GM21717 (cell line): ENCODE measurements around the gene PODNL1.

Source experiments
- ATAC-seq: cut with Tn5 transposase; IDR thresholded peaks from one replicate; pipeline ENCODE4 v1.9.1; 2021; ENCODE audit warnings: mild to moderate bottlenecking, moderate library complexity; ENCODE audit not compliant: unreplicated experiment

Gene PODNL1

DNA sequence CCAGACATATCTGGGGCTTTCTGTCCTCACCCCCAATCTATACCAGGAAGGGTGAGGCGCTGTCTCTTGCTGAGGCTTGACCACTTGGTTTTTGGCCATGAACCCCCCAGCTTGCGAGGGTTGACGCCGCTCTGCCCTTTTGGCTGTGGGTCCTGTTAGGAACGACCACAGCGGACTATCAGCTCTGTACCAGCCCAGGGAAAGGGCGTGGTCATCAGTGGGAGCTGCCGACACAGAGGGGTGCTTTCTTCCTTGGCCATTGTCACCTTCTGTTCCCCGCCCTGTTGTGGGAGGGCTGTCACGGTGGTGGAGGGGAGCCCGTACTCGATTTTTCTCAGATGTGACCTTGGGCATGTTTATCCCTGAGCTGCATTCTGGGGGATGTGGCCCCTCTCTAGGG lies 19.8 kb upstream of the PODNL1 start:
- no peak for ATAC-seq

DNA sequence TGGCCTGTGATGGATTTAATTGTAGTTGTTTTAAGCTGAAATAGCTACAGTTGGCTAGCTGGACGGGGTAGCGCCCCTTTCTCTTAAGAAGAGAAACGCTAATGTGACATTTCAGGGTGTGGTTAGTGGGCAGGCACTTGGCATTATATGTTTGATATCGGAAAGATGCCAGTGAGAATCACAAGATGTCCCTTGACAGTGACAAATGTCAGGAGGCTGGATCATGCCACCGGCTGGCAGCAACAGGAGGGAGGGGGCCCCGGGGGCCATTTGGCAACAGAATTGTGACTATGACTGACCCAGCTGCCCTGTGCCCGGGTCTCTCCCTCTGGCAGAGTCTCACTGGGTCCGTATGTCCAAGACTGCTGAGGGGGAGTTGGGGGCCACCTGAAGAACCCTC lies 18.8 kb upstream of the PODNL1 start:
- ATAC-seq, result no peak

DNA sequence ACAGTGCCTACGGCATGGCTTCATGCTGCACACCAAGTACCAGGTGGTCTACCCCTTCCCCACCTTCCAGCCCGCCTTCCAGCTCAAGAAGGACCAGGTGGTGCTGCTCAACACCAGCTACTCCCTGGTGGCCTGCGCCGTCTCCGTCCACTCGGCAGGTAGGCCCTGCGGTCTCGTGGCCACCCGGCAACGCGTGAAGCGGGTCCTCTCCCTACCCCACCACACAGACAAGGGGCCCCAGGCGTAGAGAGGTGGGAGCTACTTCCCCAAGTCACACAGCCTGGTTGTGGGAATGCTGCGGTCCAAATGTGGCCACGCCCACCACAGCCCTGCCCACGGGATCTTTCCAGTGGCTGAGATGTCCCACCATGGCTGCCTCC lies 18.1 kb upstream of the PODNL1 start:
- ATAC-seq, result no peak

DNA sequence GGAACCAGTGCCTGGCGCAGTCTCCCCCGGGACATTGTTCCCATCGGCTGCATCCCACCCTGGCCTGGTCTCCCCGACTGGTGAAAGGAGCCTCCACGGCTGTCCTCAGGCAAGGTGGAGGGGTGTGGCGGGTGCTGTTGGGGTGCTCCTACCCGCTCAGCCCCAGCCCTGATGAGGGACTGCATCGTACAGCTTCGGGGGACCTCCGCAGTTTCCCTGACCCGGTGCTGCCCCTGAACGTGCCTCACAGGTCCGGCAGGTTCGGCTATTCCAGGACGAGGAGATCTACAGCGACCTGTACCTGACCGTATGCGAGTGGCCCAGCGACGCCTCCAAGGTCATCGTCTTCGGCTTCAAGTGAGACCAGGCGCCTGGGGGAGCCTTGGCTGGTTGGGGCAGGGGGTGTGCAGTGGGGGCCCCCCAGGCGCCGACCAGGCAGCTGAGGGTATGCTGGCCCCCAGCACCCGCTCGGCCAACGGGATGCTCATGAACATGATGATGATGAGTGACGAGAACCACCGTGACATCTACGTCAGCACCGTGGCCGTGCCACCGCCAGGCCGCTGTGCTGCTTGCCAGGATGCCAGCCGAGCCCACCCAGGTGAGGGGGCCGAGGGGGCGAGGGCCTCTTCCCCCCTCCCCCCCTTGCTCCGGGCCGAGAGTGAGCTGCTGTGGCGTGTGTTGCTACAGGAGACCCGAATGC lies 17.6 kb upstream of the PODNL1 start:
- no peak for ATAC-seq

DNA sequence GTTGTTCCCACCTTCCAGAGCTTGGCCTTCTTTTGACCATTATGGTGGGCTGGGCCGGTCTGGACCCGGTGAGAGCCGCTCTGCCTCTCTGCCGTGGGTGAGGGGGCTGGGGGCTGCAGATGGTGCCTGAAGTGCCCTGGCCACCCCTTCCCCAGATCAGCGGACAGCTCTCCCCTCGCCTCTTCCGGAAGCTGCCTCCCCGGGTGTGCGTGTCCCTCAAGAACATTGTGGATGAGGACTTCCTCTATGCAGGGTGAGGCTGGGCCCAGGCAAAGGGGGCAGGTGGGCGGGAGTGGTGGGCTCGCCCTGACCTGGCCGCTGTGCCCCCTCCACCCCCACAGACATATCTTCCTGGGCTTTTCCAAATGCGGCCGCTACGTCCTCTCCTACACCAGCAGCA lies 16.0 kb upstream of the PODNL1 start:
- no peak for ATAC-seq

DNA sequence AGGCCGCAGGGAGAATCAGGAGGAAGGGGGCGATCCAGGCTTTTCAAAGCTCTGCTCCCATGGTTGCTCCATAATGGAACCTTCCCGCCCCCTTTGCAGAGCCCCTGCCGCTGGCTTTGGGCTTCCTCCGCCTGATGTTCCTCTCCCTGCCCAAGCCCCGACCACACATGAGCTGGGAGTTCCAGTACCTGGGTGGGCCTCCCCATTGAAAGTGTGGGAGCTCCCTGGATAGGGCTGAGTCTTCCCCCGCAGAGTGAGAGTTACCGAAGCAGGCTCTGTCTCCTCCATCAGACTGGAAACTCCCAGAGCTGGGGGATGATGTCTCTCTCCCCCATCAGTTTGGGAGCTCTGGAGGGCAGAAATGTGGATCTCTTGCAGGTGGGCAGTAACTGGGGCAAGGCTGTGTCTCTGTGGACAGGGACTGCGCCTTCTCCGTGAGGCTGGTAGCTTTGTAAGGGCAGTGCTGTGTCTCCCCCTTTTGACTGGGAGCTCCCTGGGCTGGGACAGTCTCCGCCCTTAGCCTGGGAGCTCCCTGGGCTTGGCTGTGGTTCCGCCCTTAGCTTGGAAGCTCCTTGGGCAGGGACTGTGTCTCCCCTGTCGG lies 14.8 kb upstream of the PODNL1 start:
- no peak for ATAC-seq

DNA sequence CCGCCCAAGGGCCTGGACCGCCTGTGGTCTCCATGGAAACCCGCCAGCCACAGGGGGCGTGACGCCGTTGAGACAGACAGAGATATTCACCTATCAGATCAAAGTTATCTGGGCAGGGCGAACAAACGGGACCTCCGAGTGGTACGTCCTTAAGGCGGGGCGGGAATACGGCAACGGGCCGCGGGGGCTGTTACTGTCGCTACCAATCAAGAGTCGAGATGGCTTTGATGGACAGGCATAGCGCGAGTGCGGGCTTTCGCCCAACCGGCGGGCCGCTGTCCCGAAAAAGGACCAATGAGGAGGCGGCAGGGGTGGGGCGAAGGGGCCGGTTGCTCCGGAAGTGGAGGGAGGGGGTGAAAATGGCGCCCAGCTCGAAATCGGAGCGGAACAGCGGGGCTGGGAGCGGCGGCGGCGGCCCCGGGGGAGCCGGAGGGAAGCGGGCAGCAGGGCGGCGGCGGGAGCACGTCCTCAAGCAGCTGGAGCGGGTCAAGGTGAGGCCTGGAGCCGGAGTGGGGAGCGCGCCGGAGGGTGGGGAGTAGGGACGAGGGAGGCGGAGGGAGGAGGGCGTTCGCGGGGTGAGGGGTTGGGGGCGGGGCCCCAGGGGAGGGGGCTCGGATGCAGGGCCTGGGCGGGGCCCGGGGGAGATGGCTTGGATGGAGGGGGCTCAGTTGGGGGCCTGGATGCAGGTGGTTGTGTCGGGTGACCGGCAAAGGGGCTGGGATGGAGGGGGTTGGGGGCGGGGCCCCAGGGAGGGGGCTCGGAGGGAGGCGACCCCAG lies 14.1 kb upstream of the PODNL1 start, which contains the start of gene DCAF15:
DCAF15 (plus strand) TSS at position 356 of the 777 bp plus-strand sequence; CDS start at position 360, 4 bp downstream.
- peak; percentile 88 for ATAC-seq

GRCh38 chr19:13951799-13952153 lies 13.6 kb upstream of the PODNL1 start:
- ATAC-seq, result no peak

- no peak for ATAC-seq
Observed at GRCh38 chr19:13951043-13951442, 12.8 kb upstream of the PODNL1 start.

- no peak for ATAC-seq
Observed at GRCh38 chr19:13946414-13946813, 8.2 kb upstream of the PODNL1 start.

- ATAC-seq, result no peak
Observed at GRCh38 chr19:13942023-13942684, 3.9 kb upstream of the PODNL1 start.

DNA sequence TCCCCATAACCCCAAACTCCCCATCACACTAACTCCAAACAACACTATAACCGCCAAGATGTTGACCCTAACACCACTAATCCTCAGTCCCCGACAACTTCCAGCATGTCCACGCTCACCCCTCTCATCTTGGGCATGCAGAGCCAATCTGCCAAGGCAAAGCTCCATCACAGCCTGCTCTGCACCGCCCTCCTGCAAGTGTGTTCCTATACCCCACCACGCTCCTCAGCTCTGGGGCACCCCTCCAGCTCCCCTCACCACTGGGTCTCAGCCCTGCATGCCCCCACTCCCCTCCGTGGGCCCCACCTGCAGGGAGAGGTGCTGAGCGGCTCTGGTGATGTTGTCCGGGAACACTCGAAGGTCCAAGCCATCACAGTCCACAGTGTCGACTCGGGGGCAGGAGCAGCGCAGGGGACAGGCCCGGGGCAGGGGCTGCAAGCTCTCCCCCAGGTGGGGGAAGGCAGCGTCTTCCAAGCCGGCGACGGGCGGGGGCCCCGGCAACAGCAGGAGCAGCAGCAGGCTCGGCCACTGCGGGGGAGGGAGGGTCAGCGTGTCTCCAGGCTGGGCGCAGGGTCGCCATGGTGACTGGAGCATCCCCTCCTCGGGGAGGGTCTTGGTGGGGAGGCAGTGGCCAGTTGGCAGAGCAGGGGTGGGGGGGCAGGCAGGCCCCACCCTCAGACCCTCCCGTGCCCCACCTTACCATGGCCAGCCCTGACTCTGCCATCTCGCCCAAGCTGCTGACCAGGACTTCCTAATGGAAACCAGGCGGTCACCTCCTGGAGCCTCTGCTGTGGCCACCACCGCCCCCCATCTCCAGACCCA lies 527 bp downstream of the PODNL1 start:
- no peak for ATAC-seq

- no peak for ATAC-seq
Observed at GRCh38 chr19:13935765-13936510, 2.3 kb downstream of the PODNL1 start.

- no peak for ATAC-seq
Observed at GRCh38 chr19:13934785-13935109, 3.5 kb downstream of the PODNL1 start.

GRCh38 chr19:13932911-13933393 lies 5.3 kb downstream of the PODNL1 start:
- ATAC-seq, result no peak

GRCh38 chr19:13932149-13932637 lies 6.0 kb downstream of the PODNL1 start:
- no peak for ATAC-seq

DNA sequence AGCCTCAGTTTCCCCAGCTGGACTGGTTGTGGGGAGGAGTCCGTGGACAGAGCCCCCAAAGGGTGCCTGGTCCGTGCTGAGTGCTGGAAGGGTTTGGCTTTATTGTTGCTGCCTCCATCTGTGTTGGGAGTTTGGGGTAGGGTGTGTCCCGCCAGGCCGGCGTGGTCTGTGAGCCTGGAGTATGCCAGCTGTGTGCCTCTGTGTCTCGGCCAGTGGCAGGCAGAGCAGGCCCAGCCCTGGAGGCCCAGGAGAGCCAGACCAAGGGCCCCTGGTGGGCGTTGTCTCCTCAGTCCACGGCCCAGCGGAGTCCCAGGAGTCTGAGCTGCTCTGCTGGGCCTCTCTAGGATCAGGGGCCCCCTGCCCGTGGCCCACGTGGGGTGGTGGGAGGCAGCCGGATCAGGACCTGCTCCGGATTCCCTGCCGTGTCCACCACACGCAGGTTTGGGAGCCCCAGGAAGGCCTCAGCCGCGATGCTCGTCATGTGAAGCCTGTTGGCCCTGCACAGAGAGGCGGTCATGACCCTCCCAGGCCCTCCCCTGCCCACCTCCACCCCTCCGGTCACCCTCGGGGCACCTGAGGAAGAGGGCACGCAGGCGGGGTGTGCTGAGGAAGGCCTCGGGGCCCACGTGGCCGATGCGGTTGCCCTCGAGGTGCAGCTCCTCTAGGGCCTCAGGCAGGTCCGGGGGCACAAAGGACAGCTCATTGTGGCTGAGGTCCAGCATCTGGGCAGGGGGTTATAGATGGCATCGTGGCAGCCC lies 6.6 kb downstream of the PODNL1 start:
- no peak for ATAC-seq

GRCh38 chr19:13930402-13930801 lies 7.8 kb downstream of the PODNL1 start:
- ATAC-seq, result no peak

GRCh38 chr19:13929956-13930355 lies 8.3 kb downstream of the PODNL1 start:
- ATAC-seq, result no peak
